HG02970 (cell line): ENCODE results near the gene BICDL2.

ENCODE experiments used
- ATAC-seq: cut with Tn5 transposase; IDR thresholded peaks from one replicate; pipeline ENCODE4 v1.9.1; 2021; ENCODE audit warnings: mild to moderate bottlenecking, moderate library complexity, moderate number of reproducible peaks; ENCODE audit not compliant: unreplicated experiment, low FRiP score

The BICDL2 gene

GRCh38 chr16:2990891-2991290 is 45.9 kb downstream of the BICDL2 start:
- no peak for ATAC-seq

- ATAC-seq, result no peak
These were observed 48.1 kb downstream of the BICDL2 start for GRCh38 chr16:2988590-2989099.

DNA sequence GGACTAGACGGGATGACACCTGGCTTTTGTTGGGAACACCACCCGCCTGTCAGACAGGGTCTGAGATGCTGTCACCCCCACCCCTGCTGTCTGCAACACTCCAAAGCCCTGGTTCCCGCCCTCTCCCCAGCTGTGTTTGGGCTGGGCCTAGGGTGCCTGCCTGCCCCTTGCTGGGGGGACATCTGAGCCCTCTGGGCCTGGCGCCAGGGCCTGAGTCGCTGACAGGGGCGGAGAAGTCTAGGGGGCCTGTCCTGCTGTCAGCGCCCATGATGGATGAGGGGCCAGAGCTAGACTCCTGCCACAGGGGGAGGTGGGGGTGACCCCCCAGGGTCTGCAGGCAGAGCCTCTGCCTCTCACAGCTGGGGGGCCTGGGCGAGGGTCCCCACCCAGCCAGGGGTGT is 48.9 kb downstream of the BICDL2 start:
- no peak for ATAC-seq

- ATAC-seq, result no peak
These were observed 49.5 kb downstream of the BICDL2 start for GRCh38 chr16:2987286-2987685.

GRCh38 chr16:2986623-2987188 is 50.0 kb downstream of the BICDL2 start:
- ATAC-seq, result no peak

- no peak for ATAC-seq
These were observed 50.8 kb downstream of the BICDL2 start for GRCh38 chr16:2985893-2986355.

- ATAC-seq, result no peak
These were observed 51.3 kb downstream of the BICDL2 start for GRCh38 chr16:2985462-2985861.

DNA sequence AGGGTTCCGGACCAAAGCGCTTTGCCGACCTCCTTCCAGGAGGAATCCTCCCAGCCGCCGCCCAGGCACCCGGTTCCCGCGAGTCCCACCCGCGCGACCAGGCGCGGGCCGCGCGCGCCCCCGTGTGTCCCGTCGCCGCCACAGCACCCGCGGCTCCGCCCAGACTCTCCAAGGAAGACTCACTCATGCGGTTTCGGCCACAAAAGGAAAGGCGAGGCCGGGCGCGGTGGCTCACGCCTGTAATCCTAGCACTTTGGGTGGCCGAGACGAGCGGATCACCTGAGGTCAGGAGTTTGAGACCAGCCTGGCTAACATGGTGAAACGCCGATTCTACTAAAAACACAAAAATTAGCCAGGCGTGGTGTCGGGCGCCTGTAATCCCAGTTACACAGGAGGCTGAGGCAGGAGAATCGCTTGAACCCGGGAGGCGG is 53.0 kb downstream of the BICDL2 start:
- ATAC-seq, result peak; percentile 41

- ATAC-seq, result no peak
These were observed 54.3 kb downstream of the BICDL2 start for GRCh38 chr16:2982402-2982801.

DNA sequence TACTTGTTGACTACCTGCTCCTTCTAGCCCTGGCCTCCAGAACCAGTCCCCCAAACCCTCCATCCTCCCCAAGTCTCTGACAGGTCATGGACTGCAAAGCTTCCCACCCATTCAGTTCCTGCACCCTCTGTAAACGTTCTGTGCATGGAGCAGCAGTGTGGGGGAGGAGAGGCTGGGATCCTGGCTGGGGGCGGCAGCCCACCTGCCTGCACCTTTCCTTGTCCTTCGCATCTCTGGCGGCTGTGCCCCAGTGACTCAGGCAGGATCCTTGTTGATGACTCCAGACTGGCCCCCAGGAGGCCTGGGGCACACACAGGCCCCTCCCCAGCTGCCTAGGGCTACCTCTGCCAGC is 54.9 kb downstream of the BICDL2 start:
- ATAC-seq, result no peak

DNA sequence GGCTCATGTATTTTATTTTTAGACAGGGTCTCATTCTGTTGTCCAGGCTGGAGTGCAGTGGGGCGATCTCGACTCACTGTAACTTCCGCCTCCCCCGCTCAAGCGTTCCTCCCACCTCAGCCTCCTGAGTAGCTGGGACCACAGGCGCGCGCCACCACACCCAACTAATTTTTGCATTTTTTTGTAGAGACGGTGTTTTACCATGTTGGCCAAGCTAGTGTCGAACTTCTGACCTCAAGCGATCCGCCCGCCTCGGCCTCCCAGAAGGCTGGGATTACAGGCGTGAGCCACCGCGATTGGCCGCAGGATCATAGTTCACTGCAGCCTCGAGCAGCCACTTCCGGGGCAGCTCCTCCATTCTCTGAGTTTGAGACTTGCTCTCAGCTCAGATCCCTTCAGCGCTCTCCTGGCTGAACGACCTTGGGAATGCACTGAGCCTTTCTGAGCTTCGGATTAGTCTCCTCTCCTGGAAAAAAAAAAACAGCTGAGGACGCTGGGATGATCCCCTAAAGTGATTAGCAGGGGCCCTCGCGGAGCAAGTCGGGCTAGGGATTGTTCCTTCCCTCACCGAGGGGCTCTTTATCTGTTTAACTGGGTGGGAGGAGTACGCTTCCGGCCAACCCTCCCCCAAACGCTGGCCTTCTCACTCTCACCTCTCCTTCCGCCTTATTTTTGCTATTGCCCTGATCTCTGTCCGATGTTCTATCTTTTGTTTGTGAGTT is 55.4 kb downstream of the BICDL2 start:
- no peak for ATAC-seq

GRCh38 chr16:2980227-2981176 is 56.2 kb downstream of the BICDL2 start, which contains the start of gene PKMYT1:
TSS of gene PKMYT1 (minus strand) at chr16:2980446. CDS start at chr16:2979657, 789 bp downstream.
- ATAC-seq, result peak; percentile 82

- no peak for ATAC-seq
These were observed 57.0 kb downstream of the BICDL2 start for GRCh38 chr16:2979669-2980226.
